Gastroesophageal sphincter (tissue), 3 donors: ENCODE data around the gene IL1A.

Experiments used
- EP300 ChIP-seq: sonication (generic); formaldehyde crosslinking; IDR thresholded peaks from one replicate; pipeline ENCODE4 v1.6.1; 2017; ENCODE audit warnings: antibody characterized with exemption, mild to moderate bottlenecking
- POLR2A ChIP-seq, 2 donors: fragments of 450-650 bp; IDR thresholded peaks; one replicate each; pipeline ENCODE4 v1.6.1; 2017; ENCODE audit warnings: antibody characterized with exemption in 2 of 2, mild to moderate bottlenecking in 2 of 2, moderate library complexity in 1 of 2
- TF ChIP-seq, protein P1 (sequence below), 4 experiments: fragments of 200-600 bp in 2 of 4; fragments of 450-650 bp in 2 of 4; sonication (generic) in 1 of 4; IDR thresholded peaks; one replicate each; pipeline ENCODE4 v1.5.1; 2017 to 2019; ENCODE audit warnings: antibody characterized with exemption in 4 of 4, mild to moderate bottlenecking in 2 of 4, moderate library complexity in 2 of 4

DNA sequence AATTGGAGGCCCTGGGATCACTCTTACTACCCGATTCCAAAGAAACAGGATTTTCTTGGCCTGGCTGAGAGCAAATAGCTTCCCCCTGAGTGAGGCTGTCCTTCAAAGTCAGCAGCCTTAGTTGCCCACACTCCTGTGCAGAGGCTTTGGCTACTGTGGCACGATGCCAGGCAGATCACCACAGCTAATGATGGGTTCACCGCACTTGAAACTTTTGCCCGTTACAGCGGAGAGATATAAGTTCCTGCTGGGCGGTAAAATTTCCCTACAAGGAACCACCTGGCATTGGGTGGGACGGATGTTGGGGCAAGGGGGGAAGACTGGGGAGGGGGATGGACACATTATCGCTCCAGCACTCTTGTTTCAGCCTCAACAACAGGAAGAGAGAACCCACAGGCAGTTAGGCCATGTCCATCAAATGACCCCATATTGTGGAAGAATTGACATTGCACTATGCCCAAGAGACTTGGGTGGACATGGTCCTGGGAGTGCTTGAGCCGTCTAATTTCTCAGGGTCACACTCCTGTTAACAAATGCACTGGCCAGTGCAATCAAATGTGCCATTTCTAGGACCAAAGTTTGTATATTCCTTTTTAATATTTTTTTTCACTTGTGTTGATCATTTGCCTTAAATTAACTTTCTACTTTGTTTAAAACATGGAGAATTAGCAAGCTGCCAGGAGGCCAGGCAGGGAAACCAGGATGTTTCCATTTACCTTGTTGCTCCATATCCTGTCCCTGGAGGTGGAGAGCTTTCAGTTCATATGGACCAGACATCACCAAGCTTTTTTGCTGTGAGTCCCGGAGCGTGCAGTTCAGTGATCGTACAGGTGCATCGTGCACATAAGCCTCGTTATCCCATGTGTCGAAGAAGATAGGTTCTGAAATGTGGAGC lies 47.9 kb upstream of the IL1A start:
- TF ChIP-seq, protein P1, sequence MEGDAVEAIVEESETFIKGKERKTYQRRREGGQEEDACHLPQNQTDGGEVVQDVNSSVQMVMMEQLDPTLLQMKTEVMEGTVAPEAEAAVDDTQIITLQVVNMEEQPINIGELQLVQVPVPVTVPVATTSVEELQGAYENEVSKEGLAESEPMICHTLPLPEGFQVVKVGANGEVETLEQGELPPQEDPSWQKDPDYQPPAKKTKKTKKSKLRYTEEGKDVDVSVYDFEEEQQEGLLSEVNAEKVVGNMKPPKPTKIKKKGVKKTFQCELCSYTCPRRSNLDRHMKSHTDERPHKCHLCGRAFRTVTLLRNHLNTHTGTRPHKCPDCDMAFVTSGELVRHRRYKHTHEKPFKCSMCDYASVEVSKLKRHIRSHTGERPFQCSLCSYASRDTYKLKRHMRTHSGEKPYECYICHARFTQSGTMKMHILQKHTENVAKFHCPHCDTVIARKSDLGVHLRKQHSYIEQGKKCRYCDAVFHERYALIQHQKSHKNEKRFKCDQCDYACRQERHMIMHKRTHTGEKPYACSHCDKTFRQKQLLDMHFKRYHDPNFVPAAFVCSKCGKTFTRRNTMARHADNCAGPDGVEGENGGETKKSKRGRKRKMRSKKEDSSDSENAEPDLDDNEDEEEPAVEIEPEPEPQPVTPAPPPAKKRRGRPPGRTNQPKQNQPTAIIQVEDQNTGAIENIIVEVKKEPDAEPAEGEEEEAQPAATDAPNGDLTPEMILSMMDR (IDR thresholded peaks at IDR 0.05) = no peak
- TF ChIP-seq POLR2A (IDR thresholded peaks at IDR 0.05) = no peak
- TF ChIP-seq EP300 = no peak
